ENCODE measurements around the gene NPHP4.

Gene NPHP4

GRCh38 chr1:5813480-5813879 lies 178.7 kb downstream of the NPHP4 start:
- POLR2A ChIA-PET (ENCODE audit: low non-redundant PET) = no interaction called here
- no peak overlapping the region for H3K27ac ChIP-seq
- CTCF ChIA-PET = no interaction called here
- TF ChIP-seq CTCF (conservative IDR thresholded peaks at IDR 0.05; ENCODE audit: low read depth) = no peak
- no peak for DNase-seq (ENCODE audit: low spot score)

All from RWPE1 (cell line).